GM18498 (cell line): Measurements from ENCODE around the gene CLEC20A.

Source experiments
- ATAC-seq: cut with Tn5 transposase; IDR thresholded peaks from one replicate; pipeline ENCODE4 v1.9.1; 2021; ENCODE audit warnings: mild to moderate bottlenecking, moderate library complexity; ENCODE audit not compliant: unreplicated experiment

CLEC20A gene

DNA sequence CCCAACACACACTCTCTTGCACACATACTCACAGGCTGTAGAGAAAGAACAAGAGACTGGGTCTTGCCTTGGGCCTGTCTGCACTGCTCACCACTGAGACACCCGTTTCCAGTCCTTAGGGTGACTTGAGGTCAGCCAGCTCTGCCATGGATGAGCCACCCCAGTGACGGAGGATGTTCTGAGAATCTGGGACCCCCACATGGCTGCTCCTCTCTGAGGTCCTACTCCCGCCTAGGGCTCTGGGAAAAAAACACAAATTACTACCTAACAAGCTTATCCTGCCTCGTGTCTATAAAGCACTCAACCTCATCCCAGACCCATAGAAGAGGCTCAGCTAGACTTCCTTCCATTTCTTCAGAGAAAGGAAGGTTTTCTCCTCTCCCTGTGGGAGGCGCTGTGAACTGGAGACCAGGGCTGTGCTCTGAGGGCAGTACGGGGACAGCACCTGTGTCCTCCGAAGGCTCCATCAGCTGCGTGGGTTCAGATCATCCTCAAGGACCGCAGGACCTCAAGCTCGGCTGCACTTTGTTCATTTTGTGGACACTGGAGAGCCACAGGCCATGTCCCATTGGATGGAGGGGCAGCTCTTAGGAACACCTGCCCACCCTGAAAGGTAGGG, 4.3 kb upstream of the CLEC20A start:
- ATAC-seq, result no peak

GRCh38 chr1:178500091-178500770, 3.5 kb upstream of the CLEC20A start:
- no peak for ATAC-seq

- ATAC-seq, result no peak
These were observed 2.3 kb upstream of the CLEC20A start for GRCh38 chr1:178498896-178499675.

GRCh38 chr1:178497903-178498478, 1.2 kb upstream of the CLEC20A start:
- ATAC-seq, result no peak

GRCh38 chr1:178495741-178496409, 889 bp downstream of the CLEC20A start:
- ATAC-seq, result no peak

GRCh38 chr1:178495158-178495557, 1.6 kb downstream of the CLEC20A start:
- no peak for ATAC-seq

- ATAC-seq, result no peak
These were observed 2.2 kb downstream of the CLEC20A start for GRCh38 chr1:178494569-178494971.

- no peak for ATAC-seq
These were observed 3.4 kb downstream of the CLEC20A start for GRCh38 chr1:178493301-178493741.

- ATAC-seq, result no peak
These were observed 4.4 kb downstream of the CLEC20A start for GRCh38 chr1:178492341-178492740.

- ATAC-seq, result no peak
These were observed 5.0 kb downstream of the CLEC20A start for GRCh38 chr1:178491721-178492120.

DNA sequence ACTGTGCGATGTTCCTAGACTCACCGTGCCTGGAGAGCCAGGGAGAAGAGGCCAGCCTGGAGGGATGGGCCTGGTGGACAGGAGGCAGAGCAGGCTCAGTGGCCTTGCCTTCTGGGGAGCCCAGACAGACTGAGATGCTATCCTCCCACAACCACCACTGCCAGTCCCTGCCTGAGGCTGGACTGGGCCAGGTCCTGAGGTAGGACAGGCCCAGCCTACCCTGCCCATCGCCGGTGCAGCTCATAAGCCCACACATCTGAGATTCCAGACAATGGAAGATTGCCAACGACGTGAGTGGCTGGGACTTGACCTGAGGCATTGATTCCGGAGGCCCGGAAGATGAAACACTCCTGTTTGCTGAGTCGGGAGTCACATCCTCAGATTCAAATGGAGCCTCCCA, 5.8 kb downstream of the CLEC20A start:
- no peak for ATAC-seq

GRCh38 chr1:178490136-178490535, 6.6 kb downstream of the CLEC20A start:
- no peak for ATAC-seq

GRCh38 chr1:178489399-178489798, 7.4 kb downstream of the CLEC20A start:
- ATAC-seq, result no peak

- ATAC-seq, result no peak
These were observed 8.4 kb downstream of the CLEC20A start for GRCh38 chr1:178488393-178488792.

- ATAC-seq, result no peak
These were observed 9.6 kb downstream of the CLEC20A start for GRCh38 chr1:178487070-178487615.

- ATAC-seq, result no peak
These were observed 10.4 kb downstream of the CLEC20A start for GRCh38 chr1:178486100-178487069.

GRCh38 chr1:178485541-178485981, 11.2 kb downstream of the CLEC20A start:
- no peak for ATAC-seq

DNA sequence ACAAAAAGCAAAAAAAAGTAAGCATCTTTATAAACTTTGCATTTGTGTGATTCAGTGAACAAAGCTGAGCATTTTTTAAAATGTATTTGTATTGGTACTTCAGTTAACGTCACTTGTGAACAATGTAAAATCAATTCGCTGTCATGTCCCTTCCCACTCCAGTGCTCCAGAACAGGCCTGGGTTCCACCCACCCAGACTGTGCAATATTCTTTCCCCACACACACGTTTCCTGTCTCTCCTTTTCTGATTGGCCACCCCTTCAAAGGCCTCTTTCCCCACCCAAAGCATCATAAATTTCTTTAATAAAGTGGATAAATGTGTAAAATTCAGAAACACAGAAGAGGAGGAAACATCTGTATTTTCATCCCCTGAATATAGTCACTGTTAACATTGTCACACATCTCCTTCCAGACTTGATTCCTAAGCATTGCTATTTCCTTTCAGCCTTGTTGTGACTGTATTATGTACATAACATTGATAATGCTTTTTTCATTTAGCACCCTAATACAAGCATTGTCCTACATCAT, 12.0 kb downstream of the CLEC20A start:
- ATAC-seq, result no peak

GRCh38 chr1:178483251-178483957, 13.4 kb downstream of the CLEC20A start:
- ATAC-seq, result no peak
